Measurements from ENCODE around the gene MACROD2. TPM values are rescaled to one million over a fixed set of nuclear protein-coding genes. Genes with fewer than 3 reads are reported as not detected.

MACROD2 gene
- total and polyA plus RNA-seq, 2 of the 4 experiments (the other 2 are of a cell fraction): not detected

- intact Hi-C loops (cut with micrococcal nuclease): loop anchor here (10.0 kb wide), 1 partner anchor 1321 kb away; the partner anchor contains the start of gene FLRT3
- TF ChIP-seq SMC3 (IDR thresholded peaks at IDR 0.05; ENCODE audit: low read depth, low read length) (no peak), USF2 (IDR thresholded peaks at IDR 0.05; ENCODE audit: low read depth, low read length) (no peak), ELK1 (IDR thresholded peaks at IDR 0.05; ENCODE audit: borderline replicate concordance, low read depth, low read length) (no peak), CTCF (conservative IDR thresholded peaks at IDR 0.05; ENCODE audit: low read depth, low read length) (no peak), RAD21 (IDR thresholded peaks at IDR 0.05; ENCODE audit: low read length) (no peak), MAZ (IDR thresholded peaks at IDR 0.05; ENCODE audit: borderline replicate concordance, low read depth, low read length) (no peak), CHD1 (IDR thresholded peaks at IDR 0.05; ENCODE audit: low read depth, low read length) (no peak), MXI1 (IDR thresholded peaks at IDR 0.05; ENCODE audit: borderline replicate concordance, low read depth, low read length) (no peak), RCOR1 (IDR thresholded peaks at IDR 0.05; ENCODE audit: insufficient replicate concordance, low read length) (no peak), POLR2A (IDR thresholded peaks at IDR 0.05; ENCODE audit: low read depth, low read length) (no peak), MAFK (IDR thresholded peaks at IDR 0.05; ENCODE audit: low read depth, low read length) (no peak), FOS (IDR thresholded peaks at IDR 0.05; ENCODE audit: low read depth, low read length) (no peak), RFX5 (IDR thresholded peaks at IDR 0.05; ENCODE audit: low read depth, low read length) (no peak), NFE2L2 (IDR thresholded peaks at IDR 0.05; ENCODE audit: low read depth, low read length) (no peak), CEBPB (IDR thresholded peaks at IDR 0.05; ENCODE audit: low read depth, low read length) (no peak)
Measured at GRCh38 chr20:15655295-15655874, 1660.1 kb downstream of the MACROD2 start.

More at GRCh38 chr20:15655295-15655874, 1660.1 kb downstream of the MACROD2 start:
- H3K23ac ChIP-seq (ENCODE audit: low read depth, low read length): no peak overlapping the region; the same call in 1 of the 2 replicates
- dilution Hi-C loops (cut with HindIII; ENCODE audit: low sequenced_read_pairs, unreplicated experiment): no loop called here
- H3K9me1 ChIP-seq (ENCODE audit: insufficient read depth, low read length): no peaks in the 10 kb centered on the region
- H3K79me1 ChIP-seq (ENCODE audit: low read depth in 1 of 2, low read length in 2 of 2): no peaks in the 10 kb centered on the region
- H2BK20ac ChIP-seq (ENCODE audit: low read depth, low read length): peak overlapping the region; percentile 34; the same call in 1 of the 2 replicates
- H4K91ac ChIP-seq (ENCODE audit: insufficient read depth, low read depth, low read length): no peak overlapping the region
- H3K4me3 ChIP-seq (ENCODE audit: insufficient read depth, low read depth, low read length): no peak overlapping the region
- WGBS, 2 experiments (ENCODE audit: extremely low coverage in 2 of 2, insufficient read length in 1 of 2): no CpG with 5 or more reads among the region's 7 CpGs
- no peak overlapping the region for H3K56ac ChIP-seq (ENCODE audit: extremely low read depth, insufficient read depth, low read length)
- in situ Hi-C loops (cut with MboI; ENCODE audit: low sequenced_read_pairs): no loop called here
- H2BK5ac ChIP-seq (ENCODE audit: low read depth, low read length, poor library complexity, severe bottlenecking): peak overlapping the region; percentile 35
- H3K4ac ChIP-seq (ENCODE audit: low read depth, low read length): no peak overlapping the region
- H3K36me3 ChIP-seq (ENCODE audit: control insufficient read depth, insufficient read depth, low read length): no peaks in the 10 kb centered on the region
- peak overlapping the region; percentile 74; the same call in 1 of the 2 replicates for H3K18ac ChIP-seq (ENCODE audit: low read depth, low read length)
- H3K27ac ChIP-seq (ENCODE audit: insufficient read depth, low read length): no peak overlapping the region
- DNase-seq (no peak), ATAC-seq (ENCODE audit: low read depth) (no peak)
- H2AK9ac ChIP-seq (replicated peaks; ENCODE audit: low read depth, low read length, poor library complexity): no peak overlapping the region
- H3K9ac ChIP-seq (ENCODE audit: low read depth, low read length): no peak overlapping the region
- no peak overlapping the region for H4K8ac ChIP-seq (ENCODE audit: low read depth in 2 of 2, low read length in 2 of 2)
- POLR2A ChIA-PET (ENCODE audit: unreplicated experiment): no interaction called here
- H2AFZ ChIP-seq (replicated peaks; ENCODE audit: low read length, poor library complexity): no peak overlapping the region
- CTCF ChIA-PET: interaction anchor here (1.5 kb wide), 1 partner anchor 12 kb away, joined by 4 read pairs; no protein-coding TSS in a partner anchor
- H3K9me3 ChIP-seq (ENCODE audit: control insufficient read depth, insufficient read depth, low read length): no peaks in the 10 kb centered on the region
- no peak overlapping the region for H2AK5ac ChIP-seq (ENCODE audit: low read depth, low read length)
- BruUV-seq (replicated peaks): no TSS peak
- 0 out of 2 replicates have a peak overlapping the region, but pooled peaks have one; percentile 66 for H3K14ac ChIP-seq (replicated peaks; ENCODE audit: low read depth, low read length)
- H2BK15ac ChIP-seq (ENCODE audit: low read depth, low read length): 0 out of 3 replicates have a peak overlapping the region, but pooled peaks have one; percentile 11
- H3K4me1 ChIP-seq (ENCODE audit: control insufficient read depth, insufficient read depth, low read length): peaks cover 5% of the 10 kb centered on the region; the same call in 1 of the 2 replicates
- no peaks in the 10 kb centered on the region for H3K27me3 ChIP-seq (ENCODE audit: control insufficient read depth, insufficient read depth, low read length)
- peak overlapping the region; percentile 67; the same call in 1 of the 2 replicates for H3K4me2 ChIP-seq (ENCODE audit: low read depth, low read length)
- H2BK120ac ChIP-seq (ENCODE audit: low read depth, low read length): peak overlapping the region; percentile 41; the same call in 1 of the 2 replicates
- H4K20me1 ChIP-seq (ENCODE audit: insufficient read depth, low read length): no peaks in the 10 kb centered on the region
- H4K5ac ChIP-seq (ENCODE audit: low read depth, low read length): no peak overlapping the region; the same call in 1 of the 2 replicates

Measured in IMR-90 (cell line).